HL-60/S4 (cell line): ENCODE results near the gene TXNL1.

Experiments
- in situ Hi-C: fragments of 300-500 bp; cut with MboI; formaldehyde crosslinking; loops from 2 replicates; pipeline ENCODE4 v1.14.3; 2022; ENCODE audit warnings: low sequenced_read_pairs

Gene TXNL1

DNA sequence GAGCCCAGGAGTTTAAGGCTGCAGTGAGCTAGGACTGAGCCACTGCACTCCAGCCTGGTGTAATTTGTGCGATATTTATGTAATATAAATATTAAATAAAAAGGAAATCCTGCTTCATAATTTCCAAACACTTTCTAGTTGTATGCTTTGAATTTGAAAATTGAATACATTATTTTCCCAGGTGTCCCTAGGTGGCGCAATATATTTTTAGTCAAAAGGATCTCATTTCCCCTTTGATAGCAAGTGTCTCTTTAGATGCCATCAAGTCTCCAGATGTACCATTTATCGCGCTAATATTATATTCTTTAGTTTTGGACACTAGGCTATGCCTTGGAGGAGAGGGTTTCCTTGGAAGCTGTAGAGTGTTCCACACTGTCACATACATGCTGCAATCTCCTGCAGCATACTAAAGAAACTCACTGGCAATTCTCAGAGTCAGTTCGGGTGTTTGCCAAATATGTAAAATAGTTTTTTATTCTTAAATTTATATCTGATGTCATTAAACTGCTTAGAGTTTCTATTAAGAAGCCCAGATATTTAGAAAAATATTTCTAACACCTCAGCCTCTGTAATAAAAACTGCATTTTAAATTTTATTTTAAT, 7.1 kb upstream of the TXNL1 start:
- in situ Hi-C loops, result no loop called here

DNA sequence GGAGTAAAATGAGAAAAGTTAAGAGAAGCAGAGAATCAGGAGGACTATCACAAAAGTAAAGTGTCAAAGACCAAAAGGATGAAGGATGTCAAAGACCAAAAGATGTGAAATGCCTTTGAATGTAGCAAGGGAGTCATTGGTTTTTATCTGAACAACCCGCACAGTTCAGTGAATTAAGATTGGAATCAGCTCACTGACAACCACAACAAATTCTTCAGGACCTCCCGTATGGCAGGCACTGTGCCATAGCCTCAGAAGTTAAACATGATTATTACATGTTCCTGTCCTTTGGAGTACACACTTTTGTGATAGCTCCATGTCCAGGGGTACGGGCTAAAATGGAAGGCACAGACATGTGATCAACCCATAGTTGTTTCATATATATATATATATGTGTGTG, 5.0 kb upstream of the TXNL1 start:
- in situ Hi-C loops, result no loop called here

DNA sequence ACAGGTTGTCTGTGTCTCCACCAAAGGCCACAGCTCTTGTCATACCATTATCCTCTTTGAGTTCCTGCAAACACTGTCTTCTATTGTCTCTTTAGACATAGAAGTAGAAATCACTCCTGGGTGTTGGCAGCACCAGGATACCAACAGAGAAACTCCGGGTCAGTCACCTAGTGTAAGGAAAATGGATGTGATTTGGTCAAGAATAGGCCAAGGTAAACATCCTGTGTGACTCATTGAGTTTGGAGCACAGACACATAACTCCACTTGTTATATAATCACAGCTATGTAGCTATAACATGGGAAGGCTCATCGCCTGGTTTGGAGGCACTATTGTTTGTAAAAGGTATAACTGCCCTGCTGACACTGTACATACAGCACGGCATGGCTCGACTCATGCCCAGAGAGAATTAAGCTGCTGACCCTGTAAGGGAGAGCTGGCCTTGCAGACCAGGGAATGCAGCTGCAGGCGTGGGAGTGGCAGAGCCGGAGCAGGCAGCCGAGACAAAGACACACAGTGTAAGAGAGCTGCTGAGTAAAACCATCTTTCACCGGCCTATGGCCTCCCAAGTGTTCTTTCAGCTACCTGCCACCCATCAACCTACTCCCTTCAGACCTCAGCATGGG, 3.4 kb upstream of the TXNL1 start:
- in situ Hi-C loops, result no loop called here

DNA sequence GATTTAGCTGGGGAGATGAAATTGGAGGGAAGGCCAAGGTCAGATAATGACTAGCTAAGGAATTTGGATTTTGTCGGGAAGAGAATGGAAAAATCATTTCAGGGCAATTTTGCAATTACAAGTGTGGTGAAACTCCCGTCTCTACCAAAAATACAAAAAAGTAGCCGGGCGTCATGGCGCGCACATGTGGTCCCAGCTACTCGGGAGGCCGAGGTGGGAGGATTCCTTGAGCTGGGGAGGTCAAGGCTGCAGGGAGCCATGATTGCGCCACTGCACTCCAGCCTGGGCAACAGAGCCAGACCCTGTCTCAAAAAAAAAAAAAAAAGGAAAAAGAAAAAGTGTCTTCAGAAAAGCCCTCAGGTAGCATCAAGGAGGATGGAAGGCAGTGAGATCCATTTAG, 1.2 kb upstream of the TXNL1 start:
- in situ Hi-C loops, result no loop called here

DNA sequence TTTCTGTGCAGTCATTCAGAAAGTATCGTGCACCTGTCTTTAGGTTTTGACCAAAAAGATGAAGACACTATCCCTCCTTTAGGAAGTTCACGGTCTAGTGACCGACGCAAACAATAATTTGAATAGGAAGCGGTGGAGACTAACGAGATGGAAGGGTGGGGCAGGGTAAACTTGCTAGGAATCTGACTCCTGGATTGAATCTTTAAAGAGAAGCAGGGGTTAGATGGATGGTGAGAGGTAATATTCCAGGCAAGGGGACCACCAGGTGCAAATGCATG, 651 bp upstream of the TXNL1 start:
- in situ Hi-C loops, result no loop called here

DNA sequence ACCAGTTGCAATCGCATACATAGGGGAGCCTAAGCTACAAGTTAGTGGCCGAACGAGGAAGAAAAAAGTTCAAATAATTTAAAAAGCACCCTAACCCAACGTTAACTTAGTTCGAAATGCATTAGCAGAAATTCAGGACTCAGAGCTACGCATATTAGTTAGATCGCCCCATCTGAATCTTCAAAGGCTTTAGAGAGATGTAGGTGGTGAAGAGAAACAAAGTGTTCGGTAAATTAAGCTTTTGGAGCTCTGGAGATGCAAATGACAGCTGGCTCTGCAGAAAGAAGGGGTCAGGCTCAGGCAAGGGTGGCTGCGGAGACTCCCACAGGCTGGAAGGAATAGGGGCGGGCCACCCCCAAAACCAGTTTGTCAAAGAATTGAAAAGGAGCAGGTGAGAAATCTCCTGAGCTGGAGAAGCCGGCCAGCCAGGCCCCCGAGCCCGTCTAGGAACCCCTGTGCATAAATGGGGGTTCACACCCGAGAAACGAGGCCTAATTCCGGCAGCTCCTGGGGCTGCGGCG, 621 bp downstream of the TXNL1 start:
- in situ Hi-C loops, result no loop called here

DNA sequence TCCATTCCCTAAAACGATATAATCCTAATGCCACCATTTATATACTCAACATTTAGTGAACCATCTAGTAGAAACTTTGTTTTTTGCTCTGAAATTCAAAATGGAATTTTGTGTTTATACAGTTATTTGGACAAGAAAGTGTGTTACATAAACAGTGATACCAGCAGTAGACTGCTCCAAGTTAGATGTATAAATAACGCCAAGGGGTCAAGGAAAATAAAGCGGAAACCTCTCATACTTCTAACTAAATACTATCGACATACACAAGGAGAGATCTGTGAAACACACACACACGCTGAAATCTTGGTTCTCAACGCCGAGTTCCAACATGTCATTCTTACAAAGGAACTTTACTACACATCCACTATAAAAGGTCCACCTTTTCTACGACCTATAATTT, 1.2 kb downstream of the TXNL1 start:
- in situ Hi-C loops, result no loop called here

DNA sequence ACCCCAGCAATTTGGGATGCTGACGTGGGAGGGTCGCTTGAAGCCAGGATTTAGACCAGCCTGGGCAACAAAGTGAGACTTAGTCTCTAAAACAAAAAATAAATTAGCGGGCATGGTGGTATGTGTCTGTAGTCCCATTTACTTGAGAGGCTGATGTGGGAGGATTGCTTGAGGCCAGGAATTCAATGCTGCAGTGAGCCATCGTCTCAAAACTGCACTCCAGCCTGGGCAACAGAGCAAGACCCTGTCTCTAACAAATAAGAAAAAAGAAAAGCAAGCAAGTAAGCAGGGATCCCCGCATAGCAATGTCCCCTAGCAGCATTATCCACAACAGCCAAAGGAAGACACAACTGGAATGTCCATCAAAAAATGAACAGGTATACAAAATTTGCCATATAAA, 3.4 kb downstream of the TXNL1 start:
- in situ Hi-C loops, result no loop called here

DNA sequence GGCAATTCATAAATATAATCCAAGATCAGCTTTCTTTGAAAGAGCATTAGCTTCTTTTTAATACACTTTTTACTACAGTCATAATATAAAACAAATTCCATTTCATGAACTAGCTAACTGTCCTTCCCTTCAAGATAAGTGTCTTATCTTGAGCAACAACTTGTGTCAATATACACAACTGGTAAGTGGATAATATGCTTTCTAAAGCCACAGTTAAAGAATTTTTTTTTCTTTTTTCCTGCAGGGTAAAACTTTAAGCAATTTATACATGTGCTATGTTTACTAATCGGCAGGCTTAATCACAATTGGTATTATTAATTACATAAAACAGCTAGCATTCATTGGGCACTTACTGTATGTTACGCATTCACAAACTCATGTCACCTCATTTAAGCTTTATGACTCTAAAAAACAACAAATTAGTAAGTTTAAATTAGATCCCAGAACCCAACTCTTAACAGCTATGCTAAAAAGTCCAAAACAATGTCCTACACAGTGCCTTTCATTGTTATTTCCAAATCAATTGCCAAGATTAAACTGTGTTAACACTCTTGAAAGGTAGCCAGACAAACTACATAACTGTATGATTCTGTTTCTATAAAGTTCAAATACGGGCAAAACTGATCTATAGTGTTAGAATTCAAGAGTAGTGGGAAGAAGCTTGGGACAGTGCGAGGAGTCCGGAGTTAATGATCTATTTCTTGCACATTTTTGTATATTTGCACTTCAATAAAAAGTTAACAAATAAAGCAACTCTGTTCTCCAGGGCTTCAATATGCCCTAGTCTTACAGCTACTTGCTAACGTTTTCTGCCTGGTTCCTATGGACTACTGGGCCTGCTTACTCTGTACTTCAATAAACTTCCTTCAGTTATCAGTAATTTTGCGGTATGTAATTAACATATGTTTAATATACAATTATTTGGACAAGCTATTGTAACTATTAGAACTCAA, 6.0 kb downstream of the TXNL1 start:
- in situ Hi-C loops, result no loop called here

DNA sequence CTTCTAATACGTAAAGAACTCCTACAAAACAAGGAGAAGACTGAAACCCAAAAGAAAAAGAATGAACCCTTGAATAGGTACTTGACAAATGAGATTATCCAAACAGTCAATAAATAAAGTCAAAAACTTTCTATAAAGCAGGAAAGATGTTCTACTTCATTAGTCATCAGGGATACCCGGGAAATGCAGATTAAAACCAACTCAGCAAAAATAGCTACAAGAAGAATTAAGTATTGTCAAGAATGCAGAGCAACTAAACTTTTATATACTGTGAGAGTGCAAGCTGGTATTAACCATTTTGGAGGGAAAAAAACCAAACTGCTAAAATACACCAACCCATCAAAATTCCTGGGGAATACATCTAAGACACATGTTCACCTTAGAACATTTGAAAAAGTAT, 10.4 kb downstream of the TXNL1 start:
- in situ Hi-C loops, result no loop called here

DNA sequence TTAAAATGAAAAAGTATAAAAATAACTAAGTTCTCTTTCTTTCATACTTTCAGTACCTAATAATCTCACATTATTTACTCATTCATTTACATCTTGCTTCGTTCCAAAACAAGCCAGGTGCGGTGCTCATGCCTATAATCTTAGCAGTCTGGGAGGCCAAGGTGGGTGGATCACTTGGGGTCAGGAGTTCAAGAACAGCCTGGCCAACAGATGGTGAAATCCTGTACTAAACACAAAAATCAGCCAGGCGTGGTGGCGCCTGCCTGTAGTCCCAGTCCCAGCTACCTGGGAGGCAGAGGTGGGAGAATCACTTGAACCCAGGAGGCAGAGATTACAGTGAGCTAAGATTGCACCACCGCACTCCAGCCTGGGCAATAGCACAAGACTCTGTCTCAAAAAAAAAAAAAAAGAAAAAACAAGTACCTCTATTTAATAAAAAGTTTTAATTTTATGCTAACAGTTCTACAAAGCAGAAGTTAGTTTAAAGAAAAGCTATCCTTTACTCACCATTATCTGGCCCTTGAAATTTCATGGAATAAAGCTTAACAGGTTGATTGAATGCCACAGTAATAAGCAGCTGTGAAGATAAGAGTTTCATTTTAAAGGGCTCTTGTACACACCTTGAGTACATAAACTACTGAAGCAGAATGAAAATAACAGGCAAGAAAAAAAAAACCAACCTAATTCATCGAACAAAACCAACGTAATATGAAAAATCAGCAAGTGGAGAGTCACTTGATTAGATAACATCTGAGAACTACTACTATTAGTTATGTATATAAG, 22.5 kb downstream of the TXNL1 start:
- in situ Hi-C loops, result no loop called here

DNA sequence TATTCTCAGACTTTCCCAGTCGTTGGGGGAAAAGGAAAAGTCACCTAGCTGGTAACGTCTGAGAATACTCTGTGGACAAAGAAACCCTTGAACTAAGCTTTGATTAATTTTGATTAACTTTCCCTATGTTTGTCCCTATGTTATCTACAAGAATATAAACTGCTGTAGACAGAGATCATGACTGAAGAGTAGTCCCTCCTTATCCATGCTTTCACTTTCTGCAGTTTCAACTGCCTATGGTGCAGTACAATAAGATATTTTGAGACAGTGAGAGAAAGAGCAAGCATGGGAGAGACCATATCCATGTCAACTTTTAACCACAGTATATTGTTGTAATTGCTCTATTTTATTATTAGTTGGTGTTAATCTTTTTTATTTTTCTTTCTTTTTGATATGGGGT, 31.8 kb downstream of the TXNL1 start:
- in situ Hi-C loops, result no loop called here

DNA sequence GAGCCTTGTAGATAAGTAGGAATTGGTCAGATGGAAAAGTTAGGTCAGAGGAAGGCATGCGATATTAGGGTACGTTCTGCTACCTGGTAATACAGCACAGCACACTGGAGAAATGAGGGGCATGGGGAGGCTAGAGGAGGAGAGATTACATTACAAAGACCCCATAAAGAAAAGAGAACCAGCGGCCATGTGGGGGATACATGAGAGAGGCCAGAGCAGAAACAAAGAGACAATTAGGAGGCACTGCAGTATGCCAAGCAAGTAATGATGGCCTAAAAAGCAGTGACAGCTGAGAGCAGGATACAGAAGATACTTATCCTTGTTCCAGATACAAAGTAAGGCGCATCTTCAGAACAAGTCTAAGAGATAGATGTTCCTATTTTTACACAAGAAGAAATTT, 40.0 kb downstream of the TXNL1 start:
- in situ Hi-C loops, result no loop called here

DNA sequence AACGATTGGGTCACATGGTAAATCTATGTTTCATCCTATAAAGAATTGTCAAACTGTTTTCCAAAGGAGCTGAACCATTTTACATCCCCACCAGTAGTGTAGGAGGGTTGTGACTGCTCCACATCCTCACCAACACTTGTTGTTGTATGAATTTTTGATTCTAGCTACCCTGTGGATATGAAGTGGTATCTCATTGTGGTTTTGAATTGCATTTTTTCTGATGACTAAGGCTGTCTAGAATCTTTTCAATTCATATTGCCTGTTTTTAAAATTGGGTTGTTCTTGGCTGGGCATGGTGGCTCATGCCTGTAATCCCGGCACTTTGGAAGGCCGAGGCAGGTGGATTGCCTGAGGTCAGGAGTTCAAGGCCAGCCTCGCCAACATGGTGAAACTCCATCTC, 44.5 kb downstream of the TXNL1 start:
- in situ Hi-C loops, result no loop called here

DNA sequence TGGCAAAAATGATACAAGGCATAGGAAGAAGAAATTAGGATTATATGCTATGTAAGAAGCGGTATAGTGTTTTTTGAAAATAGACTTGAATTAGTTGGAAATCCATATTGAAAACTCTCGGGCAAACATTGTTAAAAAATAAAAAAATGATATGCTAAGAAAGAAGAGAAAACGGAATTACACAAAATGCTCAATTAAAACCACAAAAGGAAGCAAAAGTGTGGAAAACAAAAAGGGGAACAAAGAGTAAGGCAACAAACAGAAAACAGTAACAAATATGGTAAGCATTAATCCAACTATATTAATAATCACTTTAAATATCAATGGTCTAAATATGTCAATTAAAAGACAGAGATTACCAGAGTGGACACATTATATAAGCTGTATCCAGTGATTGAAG, 58.4 kb downstream of the TXNL1 start:
- in situ Hi-C loops, result no loop called here

DNA sequence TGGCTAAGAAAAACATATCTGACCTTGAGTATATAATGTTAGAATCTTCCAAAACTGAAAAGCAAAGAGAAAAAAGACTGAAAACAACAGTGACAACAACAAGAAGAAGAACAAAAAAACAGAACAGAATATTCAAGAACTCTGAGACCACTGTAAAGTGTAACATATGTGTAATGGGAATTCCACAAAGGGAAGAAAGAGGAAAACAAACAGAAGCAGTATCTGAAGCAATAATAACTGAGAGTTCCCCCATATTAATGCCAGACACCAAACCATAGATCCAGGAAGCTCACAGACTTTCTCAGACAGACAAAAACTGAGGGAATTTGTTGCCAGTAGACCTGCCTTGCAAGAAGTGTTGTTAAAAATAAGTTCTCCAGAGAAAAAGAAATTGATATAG, 58.9 kb downstream of the TXNL1 start:
- in situ Hi-C loops, result no loop called here

DNA sequence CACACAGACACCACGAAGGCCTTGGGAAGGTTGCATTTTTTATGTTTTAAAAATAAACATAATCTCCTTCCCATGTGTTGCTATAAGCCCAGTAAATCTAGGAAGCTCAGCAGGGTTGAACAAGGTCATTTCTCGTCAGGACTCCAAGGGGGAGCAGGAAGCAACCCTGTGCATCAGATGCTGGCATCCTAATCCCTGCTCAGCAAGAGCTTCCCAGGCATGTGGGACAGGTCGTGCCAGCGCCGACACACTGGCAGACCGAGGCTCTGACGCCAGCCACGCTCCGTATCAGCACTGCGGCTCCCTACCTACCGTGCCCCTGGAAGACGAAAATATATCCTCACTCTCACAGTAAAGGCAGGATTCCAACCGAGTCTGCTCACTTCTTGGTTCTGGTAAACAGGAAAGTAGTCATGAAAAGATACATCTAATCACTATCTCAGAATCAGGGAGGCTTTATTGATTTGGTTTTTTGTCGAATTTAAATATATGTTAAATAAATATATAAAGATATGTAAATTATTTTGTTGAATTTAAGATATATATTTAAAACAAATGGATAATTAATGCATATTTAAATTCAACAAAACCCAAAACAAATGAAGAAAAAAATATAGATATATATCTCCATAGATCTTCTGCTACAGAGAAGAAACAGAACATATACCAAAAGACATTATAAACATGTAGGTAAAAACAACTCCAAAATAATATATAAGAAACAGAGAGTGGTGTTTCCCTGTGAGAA, 61.4 kb downstream of the TXNL1 start:
- in situ Hi-C loops, result no loop called here

DNA sequence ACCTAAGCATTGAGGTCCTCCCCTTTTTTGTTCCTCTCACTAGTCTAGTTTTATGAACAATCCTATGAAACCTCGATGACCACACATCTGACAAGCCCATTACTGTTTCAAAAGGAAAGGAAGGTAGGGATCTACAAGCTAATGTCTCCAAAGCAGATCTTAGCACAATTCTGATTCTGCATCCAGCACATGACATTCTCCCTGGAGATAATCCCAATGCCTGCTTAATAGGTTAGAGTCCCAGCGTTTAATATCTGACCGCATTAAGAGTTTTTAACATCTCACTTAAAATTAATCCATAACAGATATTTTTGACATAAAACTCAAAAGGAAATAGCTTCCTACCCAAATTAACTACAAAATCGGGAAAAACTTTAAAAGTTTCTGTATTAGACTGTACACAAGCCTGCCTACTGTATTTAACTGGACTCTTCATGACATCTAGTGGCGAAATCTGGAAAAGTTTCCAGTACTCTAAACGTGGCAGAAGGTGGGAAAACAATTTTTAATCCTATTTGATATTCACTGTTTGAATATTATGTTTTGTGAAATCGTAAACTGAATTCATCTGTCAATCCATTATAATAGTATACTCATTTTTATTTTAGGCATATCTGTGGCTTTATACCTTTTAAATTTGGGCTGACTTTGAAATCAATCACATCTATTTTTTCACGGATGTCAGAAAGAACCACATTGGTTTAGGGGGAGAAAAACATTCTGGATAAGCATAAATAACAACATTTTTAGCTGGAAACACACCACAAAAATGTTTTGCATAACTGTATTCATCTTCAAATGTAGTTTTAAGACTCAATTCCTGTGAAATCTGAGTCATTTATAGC, 62.4 kb downstream of the TXNL1 start:
- in situ Hi-C loops, result no loop called here

DNA sequence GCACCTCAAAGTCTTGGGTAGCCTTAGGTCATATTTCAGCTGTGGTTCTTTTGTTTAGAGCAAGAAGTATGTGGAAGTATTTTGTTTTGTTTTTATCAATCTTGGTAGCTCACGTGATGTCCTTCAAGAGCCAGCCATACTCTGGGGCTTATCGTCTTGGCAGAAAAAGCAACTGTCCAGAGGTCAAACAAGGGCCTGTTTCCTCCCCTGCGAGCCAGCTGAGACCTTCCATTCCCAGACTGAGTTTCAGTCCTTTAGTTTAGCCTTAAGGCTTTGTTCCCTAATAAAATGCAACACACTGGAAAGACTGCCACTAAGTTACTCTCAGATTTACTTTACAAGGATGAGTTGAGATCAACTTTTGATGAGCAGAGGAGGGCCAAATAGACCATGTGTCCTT, 63.5 kb downstream of the TXNL1 start:
- in situ Hi-C loops, result loop anchor here (25.0 kb wide), 1 partner anchor 1163 kb away; no protein-coding TSS in a partner anchor

DNA sequence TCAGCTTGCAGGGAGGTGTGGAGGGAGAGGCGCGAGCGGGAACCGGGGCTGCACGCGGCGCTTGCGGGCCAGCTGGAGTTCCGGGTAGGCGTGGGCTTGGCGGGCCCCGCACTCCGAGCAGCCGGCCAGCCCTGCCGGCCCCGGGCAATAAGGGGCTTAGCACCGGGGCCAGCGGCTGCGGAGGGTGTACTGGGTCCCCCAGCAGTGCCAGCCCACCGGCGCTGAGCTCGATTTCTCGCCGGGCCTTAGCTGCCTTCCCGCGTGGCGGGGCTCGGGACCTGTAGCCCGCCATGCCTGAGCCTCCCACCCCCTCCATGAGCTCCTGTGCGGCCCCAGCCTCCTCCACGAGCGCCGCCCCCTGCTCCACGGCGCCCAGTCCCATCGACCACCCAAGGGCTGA, 66.1 kb downstream of the TXNL1 start:
- in situ Hi-C loops, result loop anchor here (25.0 kb wide), 1 partner anchor 1160 kb away; no protein-coding TSS in a partner anchor
